Stimulated activated CD8-positive, alpha-beta memory T cell treated with anti-CD3 and anti-CD28 coated beads, Interleukin-4, amount 100 ng/mL, for 1 hour (primary cell): ENCODE measurements around the gene TEX29.

Source experiments
- DNase-seq, 2 donors: peaks; one replicate each; pipeline ENCODE4 v3.0.0-alpha.2; 2020; ENCODE audit warnings: low read depth in 2 of 2, low spot score in 1 of 2

The TEX29 gene

DNA sequence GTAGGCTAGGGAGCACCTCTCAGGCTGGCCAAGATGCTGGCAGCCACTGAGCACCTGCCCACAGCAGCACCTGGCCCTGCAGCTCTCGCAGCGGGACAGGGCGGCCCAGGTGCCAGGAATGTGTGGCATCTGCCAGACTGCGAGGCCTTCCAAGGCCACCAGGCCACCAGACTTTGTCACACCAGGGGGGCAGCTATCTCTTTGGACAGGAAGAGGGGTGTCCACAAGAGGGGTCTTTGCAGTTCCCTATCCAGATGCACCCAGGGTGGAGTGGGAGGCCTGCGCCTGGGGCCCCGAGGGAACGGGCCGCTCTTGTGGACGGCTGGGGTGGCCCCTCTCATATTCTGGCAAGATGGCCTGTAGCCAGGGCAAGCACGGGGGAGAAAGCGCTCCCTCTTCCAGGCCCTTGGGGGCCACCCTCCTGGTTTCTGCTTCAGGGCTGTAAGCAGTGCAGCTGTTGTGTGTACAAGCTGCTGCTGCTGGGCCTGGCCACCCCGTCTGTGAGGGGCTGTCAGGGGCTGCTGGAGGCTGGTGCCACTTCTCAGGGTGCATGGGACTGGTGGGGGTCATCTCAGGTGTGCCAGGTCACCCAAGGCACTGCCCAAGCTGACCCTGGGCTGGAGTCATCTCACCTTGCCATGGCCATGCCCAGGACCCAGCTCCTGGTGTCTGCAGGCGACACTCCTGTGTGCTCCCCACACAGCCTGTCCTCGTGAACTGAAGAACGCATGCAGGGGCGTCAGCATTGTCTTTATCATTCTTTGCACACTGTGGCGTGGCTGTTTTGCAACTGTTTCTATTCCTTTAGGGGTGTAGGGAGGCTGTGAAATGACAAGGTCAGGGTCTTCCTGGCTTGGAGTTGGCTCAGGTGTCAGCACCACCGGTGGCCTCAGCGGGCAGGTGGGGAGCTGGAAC lies 1.8 kb downstream of the TEX29 start:
- DNase-seq, result no peak

DNA sequence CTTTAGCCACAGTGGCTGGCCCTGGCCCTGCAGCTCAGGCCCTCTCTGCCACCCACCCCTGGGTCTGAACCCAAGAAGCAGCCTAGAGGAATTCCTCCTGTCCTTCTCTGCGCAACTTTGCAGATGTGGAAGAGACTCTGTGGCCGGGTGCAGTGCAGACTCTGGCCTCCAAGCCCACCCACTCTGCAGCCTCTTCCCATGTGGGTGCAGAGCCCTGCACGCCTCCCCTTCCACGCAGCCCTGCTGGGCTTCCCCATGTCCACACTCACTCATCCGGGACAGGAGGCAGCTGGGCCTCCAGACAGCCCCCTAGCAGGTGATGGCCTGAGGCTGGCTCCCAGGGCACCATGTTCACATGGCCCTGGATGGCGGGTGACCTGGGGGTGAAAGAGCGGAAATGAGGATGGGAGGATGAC lies 2.5 kb downstream of the TEX29 start:
- no peak for DNase-seq

DNA sequence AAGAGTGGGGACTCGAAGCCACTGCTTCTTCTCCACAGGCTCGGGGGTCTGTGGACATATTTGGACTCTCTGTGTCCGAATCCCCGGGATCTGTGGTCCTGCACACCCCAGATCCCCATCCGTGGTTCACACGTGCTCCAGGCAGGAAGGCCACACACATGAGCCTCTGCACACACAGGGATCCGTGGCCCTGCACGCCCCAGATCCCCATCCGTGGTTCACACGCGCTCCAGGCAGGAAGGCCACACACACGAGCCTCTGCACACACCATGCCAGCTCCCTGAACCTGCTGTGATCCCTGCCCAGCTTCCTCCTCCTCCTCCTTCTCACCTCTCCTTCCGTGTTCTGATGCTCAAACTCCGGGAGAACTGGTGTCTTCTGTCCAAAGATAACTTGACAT lies 3.1 kb downstream of the TEX29 start:
- no peak for DNase-seq

DNA sequence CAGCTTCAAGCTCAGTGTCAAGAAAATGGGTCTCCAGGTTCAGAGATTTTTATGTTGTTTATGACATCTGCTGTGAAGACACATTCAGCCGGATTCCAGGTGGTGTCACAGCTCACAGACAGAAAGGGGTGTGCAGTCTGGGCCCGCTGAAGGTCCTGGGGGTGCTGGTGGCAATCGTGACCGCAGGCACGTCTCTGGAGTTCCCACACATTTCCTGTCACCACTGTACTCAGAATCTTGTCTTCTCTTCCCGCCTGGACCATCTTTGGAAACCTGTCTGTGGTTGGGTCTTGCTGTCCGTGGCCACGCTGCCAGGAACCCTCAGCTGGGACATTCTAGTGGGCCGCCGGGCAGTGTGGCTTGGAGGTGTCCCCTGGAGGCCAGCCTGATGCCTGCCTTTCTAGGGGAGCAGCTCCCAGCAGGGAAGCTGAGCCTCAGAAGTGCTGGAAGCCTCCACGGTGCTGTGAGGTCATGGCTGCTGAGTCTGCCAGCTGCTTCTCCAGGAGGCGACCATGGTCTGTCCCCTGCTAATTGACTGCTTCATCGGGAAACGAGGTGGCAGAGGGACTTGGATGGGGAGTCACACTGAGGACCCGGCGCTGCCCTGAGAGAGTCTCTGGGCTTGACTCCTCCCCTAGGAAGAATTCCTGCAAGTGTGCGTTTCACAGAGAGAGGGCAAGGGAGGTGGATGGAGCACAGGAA lies 3.7 kb downstream of the TEX29 start:
- no peak for DNase-seq

DNA sequence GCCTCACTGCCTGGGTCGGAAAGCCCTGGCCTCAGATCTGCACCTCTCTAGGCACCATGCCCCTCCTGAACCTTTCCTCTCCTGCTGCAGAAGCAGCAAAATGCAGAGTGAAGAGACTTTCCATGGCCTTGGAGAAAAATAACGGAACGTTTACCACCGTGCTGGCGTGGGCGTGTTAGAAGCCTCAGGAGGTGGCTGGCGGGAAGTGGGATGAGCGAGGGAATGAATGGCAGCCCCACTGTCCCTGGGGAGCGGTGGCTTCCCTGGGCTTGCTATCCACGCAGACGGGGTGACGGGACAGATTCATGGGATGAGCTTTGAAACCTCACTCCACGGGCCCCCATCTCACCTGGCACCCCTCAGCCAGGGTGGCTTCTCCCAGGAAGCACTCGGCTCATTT lies 4.3 kb downstream of the TEX29 start:
- no peak for DNase-seq

GRCh38 chr13:111325146-111325890 lies 4.9 kb downstream of the TEX29 start:
- no peak for DNase-seq

DNA sequence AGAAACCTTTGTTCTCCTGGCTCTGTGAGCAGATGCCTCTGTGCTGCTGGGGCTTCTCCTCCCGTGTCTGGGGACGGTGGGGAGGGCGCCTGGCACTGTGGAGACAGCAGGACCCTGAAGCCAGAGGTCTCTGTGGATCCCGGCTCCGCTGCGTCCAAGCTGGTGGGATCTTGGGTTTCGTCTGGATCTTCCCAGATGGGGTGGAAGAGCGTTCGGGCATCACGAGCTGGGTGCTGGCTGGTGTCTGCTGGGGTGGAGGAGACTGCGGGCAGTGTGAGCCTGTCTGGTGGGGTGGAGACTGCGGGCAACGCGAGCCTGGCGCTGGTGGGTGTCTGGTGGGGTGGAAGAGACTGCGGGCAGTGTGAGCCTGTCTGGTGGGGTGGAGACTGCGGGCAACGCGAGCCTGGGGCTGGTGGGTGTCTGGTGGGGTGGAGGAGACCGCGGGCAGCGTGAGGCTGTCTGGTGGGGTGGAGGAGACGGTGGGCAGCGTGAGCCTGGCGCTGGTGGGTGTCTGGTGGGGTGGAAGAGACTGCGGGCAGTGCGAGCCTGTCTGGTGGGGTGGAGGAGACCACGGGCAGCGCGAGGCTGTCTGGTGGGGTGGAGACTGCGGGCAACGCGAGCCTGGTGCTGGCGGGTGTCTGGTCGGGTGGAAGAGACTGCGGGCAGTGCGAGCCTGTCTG lies 5.6 kb downstream of the TEX29 start:
- DNase-seq, result no peak

GRCh38 chr13:111326621-111326965 lies 6.2 kb downstream of the TEX29 start:
- no peak for DNase-seq

- DNase-seq, result no peak
Measured at GRCh38 chr13:111326981-111327642, 6.7 kb downstream of the TEX29 start.

DNA sequence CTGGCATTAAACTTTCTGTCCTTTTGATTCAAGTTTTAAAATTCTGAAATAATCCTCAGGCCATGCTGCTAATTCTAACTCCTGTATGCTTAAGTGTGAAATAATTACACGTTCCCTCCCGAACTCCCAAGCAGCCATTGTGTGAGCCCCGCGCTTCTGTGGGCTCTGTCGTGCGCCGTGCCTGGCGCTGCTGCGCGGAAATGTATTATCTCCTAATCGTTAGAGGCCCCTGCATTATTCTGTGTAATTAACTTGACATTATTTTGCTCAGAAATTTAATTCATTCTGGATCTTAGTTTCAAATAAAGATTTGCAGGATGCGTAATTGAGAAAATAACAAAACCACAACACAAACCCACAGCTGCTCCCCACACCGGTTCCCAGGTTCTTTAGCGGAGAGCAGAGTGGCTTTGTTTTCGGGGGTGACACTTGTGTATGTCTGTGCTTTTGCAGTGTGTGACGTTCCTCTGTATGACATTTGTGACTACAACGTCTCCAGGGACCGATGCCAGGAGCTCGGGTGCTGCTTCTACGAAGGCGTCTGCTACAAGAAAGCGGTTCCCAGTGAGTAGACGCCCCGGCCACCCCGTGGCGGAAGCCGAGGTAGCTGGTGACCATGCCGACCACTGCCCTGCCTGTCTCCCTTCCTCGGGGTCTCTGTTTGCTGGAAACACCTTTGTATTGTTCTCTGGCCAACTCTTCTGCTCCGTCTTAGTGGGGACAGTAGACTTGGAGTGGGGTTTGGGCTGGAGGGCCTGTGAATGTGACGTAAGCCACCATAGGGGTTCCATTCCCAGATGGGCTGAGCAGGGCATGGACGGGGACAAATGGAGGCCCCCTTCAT lies 7.5 kb downstream of the TEX29 start:
- no peak for DNase-seq

- DNase-seq, result no peak
Measured at GRCh38 chr13:111328574-111329410, 8.3 kb downstream of the TEX29 start.

DNA sequence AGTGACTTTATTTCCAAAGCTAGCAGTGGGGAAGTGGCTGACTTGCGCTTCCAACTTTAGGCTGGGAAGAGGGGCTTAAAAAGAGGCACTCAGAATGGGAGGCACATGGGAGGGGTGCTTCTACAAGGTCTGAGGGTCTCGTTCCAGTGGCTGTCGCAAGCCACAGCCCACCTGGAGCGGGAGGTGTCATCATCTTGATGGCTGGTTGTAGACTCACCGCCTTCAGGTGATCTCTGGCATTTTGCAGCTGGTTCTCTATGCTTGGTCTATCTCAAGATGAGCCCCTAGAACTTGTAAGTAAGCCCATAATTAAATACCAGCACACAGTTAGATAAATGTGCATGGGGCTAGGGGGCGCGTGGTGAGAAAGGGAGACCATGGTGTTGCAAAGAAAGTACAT lies 9.2 kb downstream of the TEX29 start:
- no peak for DNase-seq

DNA sequence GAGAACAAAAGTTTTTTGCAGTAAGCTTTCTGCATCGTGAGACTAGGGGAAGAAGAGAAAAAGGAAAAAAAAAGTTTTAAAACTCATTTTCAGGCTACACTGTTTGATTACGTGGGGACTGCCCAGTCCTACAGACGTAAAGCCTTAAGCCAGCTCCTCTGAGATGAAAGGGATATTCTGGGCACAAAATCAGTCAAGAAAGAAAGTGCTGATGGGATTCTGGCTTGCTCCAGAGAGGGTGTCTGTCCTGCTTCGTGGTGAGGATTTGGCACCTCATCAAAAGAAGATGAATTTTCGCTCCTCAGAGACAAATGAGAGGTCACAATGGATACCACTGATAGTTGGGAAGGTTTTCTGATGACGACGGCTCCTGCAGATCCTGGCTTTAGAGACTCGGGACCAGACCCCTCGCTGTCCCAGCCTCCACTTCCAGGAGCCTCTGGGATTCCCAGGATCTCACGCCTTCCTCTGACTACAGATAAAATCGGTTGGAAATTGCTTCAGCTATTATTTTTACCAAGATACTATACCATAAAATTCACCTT lies 9.7 kb downstream of the TEX29 start:
- DNase-seq, result no peak

- DNase-seq, result no peak
Measured at GRCh38 chr13:111335298-111335697, 14.9 kb downstream of the TEX29 start.

DNA sequence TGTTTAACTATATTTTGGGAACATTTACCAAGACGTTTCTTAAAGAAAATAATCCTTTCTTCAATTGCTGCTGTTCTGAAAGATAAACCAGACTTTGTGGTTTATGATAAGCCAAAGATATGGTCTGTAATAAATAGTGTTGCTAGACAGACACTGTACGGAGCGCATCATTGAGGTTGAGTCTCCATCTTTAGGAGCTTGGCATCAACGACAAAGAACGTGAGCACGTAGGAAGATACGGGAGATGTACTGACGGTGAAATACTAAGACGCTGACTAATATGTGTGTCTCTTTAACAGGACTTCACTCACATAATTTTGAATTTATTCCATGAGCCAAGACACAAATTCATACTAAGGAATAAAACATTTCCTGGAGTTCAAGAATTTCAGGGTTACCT lies 16.2 kb downstream of the TEX29 start:
- DNase-seq, result no peak

DNA sequence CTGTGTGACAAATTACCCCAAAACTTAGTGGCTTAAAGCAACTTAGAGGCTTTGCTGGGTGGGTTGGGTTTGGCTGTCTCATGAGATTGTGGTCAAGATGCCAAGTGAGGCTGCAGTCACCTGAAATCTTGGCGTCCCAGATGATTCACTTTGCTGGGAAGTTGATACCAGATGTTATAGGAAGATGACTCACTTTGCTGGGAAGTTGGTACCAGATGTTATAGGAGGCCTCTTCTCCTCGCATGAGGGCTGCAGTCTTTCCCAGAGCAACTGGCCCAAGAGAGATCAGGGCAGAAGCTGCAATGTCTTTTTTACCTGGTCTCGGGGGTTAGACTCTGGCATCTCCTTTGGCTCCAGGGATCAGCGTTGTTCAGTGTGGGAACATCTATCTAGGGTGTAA lies 16.8 kb downstream of the TEX29 start:
- no peak for DNase-seq

- no peak for DNase-seq
Measured at GRCh38 chr13:111337741-111338140, 17.3 kb downstream of the TEX29 start.

- no peak for DNase-seq
Measured at GRCh38 chr13:111338841-111339240, 18.4 kb downstream of the TEX29 start.
